CD4-positive, alpha-beta T cell treated with Interleukin-6 for 4 hours (primary cell): ENCODE data around the gene ZNRF1.

Source experiments
- DNase-seq: peaks from one replicate; pipeline ENCODE4 v3.0.0-alpha.2; 2020; ENCODE audit warnings: mixed read lengths

The ZNRF1 gene

DNA sequence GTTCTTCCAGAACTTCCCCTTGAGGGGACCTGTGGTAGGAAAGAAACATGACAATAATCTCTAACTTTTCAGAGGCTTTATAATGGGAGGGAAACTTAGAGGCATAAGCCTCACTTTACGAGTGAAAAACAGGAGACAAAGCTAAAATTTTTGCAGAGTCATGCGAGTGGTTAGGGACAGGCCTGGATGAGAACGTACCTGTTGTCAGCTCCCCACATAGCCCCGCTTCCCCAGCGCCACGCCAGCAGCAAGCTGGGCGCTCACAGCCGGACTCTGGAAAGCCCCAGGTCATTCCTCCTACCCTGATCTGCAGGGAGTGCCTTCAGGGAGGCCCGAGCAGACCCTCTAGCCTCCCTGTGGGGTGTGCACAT lies 64.1 kb downstream of the ZNRF1 start:
- no peak for DNase-seq

DNA sequence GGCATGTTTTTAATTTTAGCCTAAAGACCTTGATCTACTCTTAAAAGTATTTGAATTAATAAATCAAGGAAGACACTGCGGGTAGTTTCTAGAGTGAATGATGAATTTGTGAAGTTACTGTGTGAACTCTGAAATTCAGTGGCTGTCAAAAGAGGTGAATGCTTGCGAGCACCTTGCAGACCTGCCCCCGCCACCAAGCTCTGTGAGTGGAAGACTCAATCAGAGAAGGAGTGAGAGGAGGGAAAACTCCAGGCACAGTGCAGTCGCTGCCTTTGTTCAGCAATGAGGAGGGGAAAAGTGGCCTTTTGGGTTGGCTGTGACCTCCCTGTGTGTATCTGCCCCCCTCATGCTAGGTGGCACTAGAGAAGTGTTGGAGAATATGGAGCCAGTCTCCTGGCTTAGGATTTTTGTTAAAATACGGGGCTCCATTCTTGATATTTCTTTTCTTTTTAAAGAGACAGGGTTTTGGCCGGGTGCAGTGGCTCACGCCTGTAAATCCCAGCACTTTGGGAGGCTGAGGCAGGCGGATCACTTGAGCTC lies 64.8 kb downstream of the ZNRF1 start:
- DNase-seq, result no peak

DNA sequence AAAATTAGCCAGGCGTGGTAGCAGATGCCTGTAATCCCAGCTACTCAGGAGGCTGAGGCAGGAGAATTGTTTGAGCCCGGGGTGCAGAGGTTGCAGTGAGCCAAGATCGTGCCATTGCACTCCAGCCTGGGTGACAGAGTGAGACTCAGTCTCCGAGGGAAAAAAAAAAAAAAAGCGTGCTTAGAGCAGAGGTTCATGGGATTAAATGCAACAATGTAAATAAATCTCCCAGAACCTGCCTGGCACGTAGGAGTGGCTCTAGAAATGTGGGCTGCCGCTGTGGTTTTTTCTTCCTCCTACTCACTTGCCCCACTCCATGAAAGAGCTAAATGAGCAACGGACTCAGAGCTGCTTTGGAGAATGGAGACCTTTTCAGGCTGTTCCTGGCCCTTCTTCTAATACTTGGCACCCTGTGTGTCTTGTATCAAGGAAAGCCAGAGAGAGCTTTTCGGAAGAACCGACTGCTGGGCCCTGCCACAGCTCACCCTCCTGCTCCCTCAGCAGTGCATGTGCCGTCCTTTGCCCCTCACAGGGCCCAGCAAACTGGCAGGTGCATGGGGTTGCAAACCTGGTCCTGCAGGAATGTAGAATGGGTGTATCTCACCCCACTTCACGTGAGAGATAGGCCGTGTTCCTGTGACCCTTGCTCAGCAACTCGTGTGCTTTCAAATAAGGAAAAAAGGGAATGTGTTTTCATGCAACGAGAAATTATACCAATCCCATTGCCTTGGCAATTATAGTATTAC lies 65.8 kb downstream of the ZNRF1 start:
- DNase-seq, result peak; percentile 53

DNA sequence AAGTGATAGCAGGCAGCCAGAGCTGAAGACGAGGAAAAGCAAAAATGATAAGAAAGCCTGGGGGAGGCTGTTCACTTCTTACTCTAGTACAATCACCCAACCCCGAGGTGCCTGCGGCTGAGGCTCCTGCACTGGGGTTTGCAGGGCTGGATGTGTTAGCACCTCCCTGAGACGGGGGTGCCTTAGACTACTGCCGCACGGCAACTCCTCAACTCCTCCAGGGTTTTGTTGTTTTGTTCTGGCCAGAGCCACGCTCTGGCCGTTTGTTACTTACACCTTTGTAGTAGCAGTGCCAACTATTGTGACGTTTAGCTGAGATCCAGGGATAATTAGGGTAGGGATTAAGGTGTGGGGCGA lies 66.3 kb downstream of the ZNRF1 start:
- peak; percentile 63 for DNase-seq

DNA sequence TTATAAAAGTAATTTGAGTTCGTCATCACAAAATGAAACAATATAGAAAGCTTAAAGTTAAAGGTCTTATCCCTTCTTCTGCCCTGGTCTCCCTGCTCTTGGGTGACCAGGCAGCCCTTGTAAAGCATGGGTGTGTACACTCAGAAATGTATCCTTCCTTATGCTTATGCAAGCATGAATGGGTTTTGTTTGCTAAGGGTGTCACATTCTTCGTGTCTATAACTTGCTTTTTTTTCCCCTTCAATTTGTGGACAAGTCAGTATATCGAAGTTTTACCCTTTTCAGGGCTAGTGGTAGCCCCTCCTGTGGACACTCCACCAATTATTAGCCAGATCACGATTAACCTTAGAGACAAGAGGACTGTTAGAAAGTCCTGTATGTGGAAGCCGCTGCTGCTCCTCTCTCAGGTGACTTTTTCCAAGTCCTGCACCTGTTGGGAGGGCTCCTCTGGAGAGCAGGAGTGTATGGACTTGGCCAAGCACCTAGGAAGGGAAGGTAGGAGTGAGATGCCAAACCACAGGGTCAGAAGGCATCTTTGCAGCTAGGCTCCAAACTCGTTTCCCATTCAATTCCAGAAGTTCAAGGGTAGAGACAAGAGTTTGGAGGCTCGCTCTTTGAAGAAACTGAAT lies 66.8 kb downstream of the ZNRF1 start:
- DNase-seq, result no peak

DNA sequence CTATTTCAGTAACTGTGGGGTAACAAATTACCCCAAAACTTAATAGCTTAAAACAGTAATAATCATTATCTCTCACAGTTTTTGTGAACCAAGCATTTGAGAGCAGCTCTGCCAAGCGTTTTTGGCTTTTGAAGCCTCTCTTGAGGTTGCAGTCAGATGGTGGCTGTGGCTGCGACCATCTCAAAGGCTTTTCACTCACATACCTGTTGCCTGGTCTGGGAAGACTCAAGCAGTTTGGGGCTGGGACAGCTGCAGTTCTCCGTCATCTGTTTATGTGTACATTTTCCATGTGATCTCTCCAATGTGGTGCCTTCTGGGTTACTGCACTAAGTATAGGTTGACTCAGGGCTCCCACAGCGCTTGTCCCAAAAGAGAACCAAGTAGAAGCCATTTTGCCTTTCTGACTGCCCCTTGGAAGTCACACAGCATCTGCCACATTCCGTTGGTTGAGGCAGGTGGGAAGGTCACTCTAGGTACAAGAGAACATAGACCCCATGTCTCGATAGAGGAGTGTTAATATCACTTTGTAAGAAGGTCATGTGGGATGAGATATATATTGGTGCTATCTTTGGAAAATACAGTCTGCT lies 68.1 kb downstream of the ZNRF1 start:
- DNase-seq, result no peak

DNA sequence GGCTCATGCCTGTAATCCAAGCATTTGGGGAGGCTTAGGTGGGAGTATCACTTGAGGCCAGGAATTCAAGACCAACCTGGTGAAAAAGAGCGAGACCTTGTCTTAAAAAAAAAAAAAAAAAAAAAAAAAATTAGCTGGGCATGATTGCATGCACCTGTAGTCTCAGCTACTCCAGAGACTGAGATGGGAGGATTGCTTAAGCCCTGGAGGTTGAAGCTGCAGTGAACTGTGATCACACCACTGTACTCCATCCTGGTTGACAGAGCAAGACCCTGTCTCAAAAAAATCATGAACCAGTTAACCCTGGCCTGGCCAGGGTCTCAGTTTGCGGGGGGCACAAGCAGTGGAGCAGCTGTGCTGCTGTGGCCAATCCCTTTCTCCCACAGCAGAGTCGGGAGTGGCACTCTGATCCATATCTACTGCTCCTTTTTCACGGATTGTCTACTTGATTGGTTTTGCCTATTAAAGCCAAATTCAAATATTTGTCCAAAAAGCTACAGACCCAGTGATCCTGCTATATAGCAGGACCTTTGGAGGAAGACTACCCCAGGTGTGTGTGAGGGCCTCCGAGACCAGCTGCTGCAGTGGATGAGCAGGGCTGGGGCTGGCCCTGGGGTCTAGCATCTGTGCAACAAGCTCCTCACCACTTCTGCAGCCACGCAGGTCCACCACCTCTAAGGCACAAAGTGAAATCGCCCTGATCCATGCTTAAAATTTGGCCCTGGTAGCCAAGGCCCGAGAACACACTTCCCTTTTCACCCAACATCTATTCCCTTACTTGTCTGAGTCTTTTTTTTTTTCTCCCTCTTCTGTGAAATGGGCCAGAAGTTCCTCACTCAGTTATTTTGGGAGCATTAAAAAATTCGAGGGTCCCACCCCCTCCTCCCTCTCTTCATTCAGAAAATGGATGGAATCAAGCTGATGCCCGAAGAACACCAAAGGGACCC lies 69.5 kb downstream of the ZNRF1 start:
- DNase-seq, result no peak

DNA sequence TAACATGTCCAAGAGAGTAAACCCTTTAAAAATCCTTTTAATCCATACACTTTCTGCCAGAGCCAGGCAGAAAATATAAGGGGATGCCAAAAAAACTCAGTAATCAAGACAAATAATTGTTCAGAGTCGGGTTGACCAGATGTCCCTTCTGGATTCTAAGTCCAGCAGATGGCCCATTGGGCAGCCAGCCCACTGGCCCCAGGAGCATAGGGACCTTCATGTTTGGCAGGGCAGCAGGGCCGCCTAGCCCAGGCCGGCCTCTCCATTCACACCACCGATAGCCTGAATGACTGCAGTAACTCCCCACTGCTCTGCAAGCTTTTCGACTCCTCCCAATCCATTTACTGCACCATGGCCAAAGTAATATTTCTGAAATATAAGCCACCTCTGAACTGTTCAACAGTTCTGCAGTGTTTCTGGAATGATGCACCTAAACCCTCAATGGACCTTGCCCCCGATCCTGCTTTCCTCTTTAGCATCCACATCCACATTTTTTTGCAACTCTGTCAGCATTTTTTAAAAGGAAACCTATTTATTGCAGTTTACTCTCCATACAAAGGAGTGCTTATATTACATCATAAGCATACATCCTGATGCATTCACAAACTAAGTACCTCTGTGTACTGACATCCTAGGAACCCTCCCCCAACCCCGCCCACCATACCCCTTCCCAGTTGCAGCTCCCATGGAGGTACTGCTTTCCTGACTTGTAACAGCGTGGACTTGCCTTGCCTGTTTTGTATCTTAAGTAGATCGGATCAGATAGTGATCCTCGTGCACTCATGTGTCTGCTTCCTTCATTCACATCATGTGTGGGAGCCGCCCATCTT lies 71.4 kb downstream of the ZNRF1 start:
- no peak for DNase-seq

DNA sequence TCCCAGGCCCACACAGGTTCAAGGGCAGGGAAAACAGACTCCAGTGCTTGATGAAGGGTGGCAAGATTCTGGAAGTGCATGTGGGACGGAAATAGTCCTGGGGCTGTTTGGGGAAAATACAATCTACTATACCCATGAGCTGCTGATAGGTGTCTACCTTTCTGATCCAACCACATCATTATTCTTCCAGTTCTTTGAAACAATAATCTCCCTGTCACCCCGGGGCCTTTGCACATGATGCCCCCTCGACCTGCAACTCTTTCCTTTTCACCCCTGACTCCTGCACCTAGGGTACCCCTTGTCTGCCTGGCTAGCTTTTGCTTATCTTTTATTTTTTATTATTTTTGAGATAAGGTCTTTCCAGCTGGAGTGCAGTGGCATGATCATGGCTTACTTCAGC lies 72.8 kb downstream of the ZNRF1 start:
- no peak for DNase-seq

DNA sequence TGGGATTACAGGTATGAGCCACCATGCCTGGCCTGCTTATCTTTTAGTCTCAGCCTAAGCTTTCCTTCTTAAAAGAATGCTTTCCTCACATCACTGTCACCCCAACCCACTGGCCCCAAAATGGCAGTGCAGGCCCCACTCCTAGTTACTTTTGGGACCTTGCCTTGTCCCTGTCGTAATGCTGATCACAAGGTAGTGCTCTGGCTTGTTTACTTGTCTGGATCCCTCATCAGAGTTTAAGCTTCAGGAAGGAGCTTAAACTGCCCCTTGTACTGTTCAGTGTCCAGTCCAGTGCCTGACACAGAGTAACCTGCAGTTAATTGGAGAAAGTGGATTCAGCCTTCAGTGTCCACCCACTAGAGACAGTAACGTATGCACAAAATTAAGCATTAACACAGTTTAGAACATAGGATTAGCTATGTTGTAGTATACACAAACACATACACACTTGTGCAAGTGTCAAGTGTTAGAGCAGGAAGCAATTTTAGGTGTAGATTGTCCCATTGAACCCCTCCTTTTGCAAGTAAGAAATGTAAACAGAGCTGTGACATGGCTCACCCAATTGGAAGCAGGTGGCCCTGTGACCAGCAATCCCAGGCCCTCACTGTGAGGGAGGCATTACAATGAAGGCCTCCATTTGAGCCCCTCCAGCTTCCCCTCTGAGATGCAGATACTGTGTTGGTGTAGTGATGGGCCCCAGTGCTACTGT lies 73.6 kb downstream of the ZNRF1 start:
- no peak for DNase-seq

DNA sequence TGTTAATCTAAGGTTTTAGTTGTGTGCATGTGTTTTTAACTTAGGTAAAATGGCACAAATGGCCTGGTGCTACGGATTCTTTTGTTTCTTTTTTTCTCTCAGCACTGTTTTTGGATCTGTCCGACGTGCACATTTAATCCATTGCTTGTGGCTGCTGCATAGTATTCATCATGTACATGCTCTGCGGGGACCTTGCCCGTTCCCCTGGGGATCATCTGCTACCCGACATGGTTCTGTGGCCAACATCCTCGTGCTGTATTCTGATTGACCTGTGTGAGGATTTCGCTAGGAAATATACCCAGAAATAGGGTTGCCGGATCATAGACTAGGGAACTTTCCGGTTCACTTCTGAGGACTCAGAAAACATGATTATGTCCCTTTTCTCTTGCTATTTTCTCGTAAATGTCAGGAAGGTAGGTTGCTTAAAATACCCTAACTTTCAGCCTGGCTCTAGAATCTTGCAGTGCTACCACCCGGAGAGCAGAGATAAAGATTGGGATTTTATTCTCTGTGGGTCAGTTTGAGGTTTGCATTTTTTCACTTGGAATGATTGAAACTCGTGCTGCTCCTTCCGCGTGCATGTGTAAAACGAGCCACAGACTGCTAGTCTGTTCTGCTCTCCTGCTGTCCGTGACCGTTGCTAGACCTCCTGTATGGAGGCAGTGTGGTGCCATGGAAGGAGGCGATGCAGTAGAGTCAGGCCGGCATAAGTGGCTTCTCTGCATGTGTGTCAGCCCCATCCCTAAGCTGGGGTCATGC lies 74.9 kb downstream of the ZNRF1 start:
- no peak for DNase-seq

DNA sequence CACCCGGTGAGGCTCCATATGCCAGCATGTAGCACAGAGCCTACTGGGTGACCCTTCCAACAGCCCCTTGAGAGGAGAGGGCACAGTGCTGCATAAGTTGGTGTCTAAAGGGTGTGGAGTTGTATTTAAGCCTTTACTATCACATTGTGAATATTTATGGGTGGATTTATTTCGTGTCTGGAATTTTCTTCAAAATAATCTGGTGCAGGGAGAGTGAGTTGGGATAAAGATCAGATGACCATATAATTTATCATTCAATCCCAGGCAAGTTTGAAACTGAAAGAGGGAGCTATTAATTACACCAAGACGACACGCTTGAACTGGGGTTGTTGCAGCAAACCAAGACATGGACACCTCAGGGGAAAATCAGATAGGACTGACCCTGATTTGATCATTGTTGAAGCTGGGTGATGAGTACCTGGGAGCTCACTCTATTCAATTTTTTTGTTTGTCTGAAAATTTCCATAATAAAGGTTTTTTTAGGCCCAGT lies 75.5 kb downstream of the ZNRF1 start:
- DNase-seq, result no peak

DNA sequence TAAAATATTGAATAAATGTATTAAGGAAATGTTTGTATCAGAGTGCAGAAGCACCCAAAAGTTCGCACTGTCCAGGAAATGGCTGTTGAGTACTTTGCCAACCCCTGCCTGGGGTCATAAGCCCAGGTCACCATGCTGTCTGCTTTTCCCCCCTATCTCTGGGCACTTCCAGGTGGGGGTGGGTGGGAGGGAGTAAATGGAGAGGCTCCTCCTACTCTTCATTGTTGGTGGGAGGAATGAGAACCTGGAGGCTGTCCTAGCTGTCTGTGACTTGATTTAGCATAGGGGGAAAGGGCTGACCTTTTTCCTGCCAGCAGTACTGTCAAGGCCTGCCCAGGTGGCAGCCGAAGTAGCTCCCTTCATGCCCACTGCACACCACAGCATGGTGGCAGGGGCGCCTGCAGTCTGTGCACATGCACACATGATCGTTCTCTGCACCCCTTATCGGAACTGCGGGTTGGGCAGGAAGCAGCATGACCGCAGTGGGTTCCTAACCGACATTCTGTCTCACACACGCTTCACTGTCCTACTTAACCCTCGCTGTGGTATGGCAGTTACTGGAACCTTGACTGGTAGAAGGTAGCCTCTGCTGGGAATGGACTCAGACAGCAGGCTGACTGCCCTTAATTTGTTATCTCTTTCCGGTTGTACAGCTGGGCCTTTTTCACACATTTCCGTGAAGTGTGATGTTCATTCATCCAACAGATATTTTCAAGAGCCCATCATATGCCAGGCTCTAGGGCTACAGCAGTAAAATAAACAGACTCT lies 76.3 kb downstream of the ZNRF1 start:
- DNase-seq, result peak; percentile 90

DNA sequence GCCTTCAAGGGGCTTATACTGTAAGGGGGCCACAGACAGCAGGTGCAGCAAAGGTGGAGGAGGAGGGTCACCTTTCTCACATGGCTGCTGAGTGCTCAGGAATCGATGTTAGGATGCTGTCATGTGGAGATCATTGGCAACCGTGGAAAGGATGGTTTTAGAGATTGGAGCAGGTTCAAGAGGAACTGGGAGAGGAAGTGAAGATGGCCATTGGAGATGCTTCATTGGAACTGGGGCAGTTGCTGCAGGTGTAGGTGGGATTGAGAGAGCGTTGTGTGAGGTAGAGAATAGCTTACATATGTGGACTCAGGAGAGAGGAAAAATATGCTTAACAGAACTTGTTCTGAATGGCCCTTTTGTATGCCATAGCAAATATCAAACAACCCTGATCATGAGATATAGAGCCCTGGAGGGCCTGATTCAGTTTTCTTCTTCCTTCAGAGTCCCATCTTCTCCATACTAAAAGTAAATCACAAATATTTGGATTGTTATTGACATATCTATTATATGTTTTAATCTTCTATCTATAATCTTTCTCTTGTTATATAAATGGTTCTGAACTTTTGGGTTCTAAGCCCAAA lies 77.0 kb downstream of the ZNRF1 start:
- no peak for DNase-seq

DNA sequence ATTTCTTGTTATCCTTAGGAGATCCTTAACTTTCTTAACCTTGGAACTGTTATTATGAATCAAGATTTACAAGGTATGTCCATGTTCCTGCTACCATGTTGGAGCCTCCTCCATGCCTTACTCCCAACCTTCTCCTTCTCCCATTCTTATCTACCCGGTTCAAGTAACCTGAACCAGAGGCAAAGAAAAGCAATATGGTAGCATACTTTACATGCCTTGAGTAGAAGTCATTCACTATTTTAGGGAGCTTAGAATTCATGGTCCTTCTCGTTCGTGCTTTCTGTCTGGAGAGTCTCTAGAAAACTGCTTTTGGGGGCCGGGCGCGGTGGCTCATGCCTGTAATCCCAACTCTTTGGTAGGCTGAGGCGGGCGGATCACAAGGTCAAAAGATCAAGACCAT lies 80.1 kb downstream of the ZNRF1 start:
- no peak for DNase-seq

DNA sequence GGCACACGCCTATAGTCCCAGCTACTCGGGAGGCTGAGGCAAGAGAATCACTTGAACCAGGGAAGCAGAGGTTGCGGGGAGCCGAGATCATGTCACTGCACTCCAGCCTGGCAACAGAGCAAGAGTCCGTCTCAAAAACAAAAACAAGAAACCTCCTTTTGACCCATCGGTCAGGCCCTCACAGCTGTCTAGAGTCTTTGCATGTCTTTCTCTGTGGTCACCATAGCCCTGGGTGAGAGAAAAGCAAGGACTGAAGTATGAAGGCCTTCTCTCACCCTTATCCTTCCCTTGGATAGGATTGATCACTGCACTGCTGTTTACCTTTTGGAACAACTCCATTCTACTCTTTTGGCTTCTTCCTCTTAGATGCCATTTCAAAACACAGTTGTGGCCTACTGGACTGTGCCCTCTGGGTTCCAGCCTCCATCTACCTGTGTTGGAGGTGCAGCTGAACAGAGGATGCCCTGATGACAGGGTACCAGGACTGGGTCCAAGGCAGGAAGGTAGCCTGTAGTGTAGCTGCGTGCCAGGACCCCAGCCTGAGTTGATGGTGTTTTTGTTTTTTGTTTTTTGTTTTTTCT lies 80.6 kb downstream of the ZNRF1 start:
- DNase-seq, result no peak

DNA sequence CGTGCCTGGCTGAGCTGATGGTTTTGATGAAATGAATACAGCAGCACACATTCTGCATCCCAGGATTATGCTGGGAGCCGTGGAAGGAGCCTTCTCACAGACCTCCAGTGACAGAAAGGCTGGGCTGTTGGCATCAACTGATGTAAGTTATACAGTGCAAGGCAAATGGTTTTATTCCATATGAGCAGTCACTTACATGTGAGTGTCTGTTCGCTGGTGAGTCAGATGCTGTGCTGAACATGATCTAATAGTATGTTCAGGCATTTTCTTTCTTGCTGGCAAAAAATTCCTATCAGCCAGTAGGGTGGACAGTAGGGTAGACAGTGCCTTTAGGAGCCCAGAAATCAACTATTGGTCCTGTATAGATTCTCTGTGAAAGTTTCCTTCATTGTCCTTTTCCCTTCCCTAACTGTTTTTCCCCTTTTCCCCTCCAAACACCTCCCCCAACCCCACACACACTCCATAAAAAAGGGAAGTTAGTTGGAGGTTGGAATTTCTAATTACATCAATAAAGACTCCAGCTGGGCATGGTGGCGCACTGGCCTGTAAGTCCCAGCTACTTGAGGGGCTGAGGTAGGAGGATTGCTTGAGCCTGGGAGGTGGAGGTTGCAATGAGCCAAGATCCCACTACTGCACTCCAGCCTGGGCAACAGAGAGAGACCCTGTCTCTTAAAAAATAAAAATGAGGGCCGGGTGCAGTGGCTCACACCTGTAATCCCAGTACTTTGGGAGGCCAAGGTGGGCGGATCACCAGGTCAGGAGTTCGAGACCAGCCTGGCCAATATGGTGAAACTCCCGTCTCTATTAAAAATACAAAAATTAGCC lies 81.6 kb downstream of the ZNRF1 start:
- DNase-seq, result no peak
